ENCODE results near the gene BBS9. TPM values are rescaled to one million over a fixed set of nuclear protein-coding genes. Genes with fewer than 3 reads are reported as not detected.
"Not testable (repeated sequence)": the region's sequence is repeated elsewhere in the genome, so short reads cannot be mapped to it uniquely, and the experiment has no call there.

Gene BBS9
- total and polyA plus RNA-seq, 7 donors = 2.4 to 36.6 (median 30.5) TPM

- Histone ChIP-seq H3K4me3 (no peak overlapping the region), H3K27ac (no peak overlapping the region), H3K4me1 (no peaks in the 10 kb centered on the region), H3K36me3 (peaks cover 0 to 13% (median 3%) of the 10 kb centered on the region in 4 donors), H3K9me3 (no peaks in the 10 kb centered on the region), H3K27me3 (no peaks in the 10 kb centered on the region)
- intact Hi-C loops (cut with DNase I) = no loop called here
- WGBS, 2 donors = 93 to 95% methylated on average over 7 of the region's 7 CpGs
- TF ChIP-seq POLR2AphosphoS5 (IDR thresholded peaks at IDR 0.05) (no peak), EP300 (IDR thresholded peaks at IDR 0.05) (no peak)
- no peak for DNase-seq
Observed at GRCh38 chr7:33089142-33089541, 40.2 kb upstream of the BBS9 start.

GRCh38 chr7:33091111-33091531 is 38.2 kb upstream of the BBS9 start:
- 92 to 95% methylated on average over 4 of the region's 4 CpGs for WGBS, 2 donors
- Histone ChIP-seq H3K4me1 (no peaks in the 10 kb centered on the region), H3K9me3 (no peaks in the 10 kb centered on the region), H3K4me3 (no peak overlapping the region), H3K36me3 (peaks cover 0 to 32% (median 11%) of the 10 kb centered on the region in 4 donors), H3K27ac (no peak overlapping the region), H3K27me3 (no peaks in the 10 kb centered on the region)
- no peak for DNase-seq
- intact Hi-C loops (cut with DNase I) = no loop called here
- no peak for TF ChIP-seq CTCF (IDR thresholded peaks at IDR 0.05)
- no peak for TF ChIP-seq POLR2A (IDR thresholded peaks at IDR 0.05)
- TF ChIP-seq EP300 (IDR thresholded peaks at IDR 0.05) = no peak
- TF ChIP-seq POLR2AphosphoS5 (IDR thresholded peaks at IDR 0.05) = no peak

GRCh38 chr7:33091641-33092191 is 37.6 kb upstream of the BBS9 start:
- H3K4me1 ChIP-seq = no peaks in the 10 kb centered on the region
- peaks cover 0 to 37% (median 16%) of the 10 kb centered on the region in 4 donors for H3K36me3 ChIP-seq
- H3K27me3 ChIP-seq = no peaks in the 10 kb centered on the region
- H3K9me3 ChIP-seq = no peaks in the 10 kb centered on the region
- no peak overlapping the region for H3K4me3 ChIP-seq
- no peak overlapping the region for H3K27ac ChIP-seq
- intact Hi-C loops (cut with DNase I) = no loop called here
- TF ChIP-seq POLR2AphosphoS5 (IDR thresholded peaks at IDR 0.05) (no peak), CTCF (IDR thresholded peaks at IDR 0.05) (no peak), POLR2A (IDR thresholded peaks at IDR 0.05) (no peak), EP300 (IDR thresholded peaks at IDR 0.05) (no peak)
- WGBS, 2 donors = 84 to 95% methylated on average over 5 of the region's 5 CpGs
- DNase-seq = no peak

- Histone ChIP-seq H3K36me3 (peaks cover 0 to 53% (median 25%) of the 10 kb centered on the region in 4 donors), H3K27ac (no peak overlapping the region), H3K4me1 (no peaks in the 10 kb centered on the region), H3K27me3 (no peaks in the 10 kb centered on the region), H3K4me3 (no peak overlapping the region), H3K9me3 (no peaks in the 10 kb centered on the region)
- TF ChIP-seq CTCF (IDR thresholded peaks at IDR 0.05) = no peak
- TF ChIP-seq POLR2A (IDR thresholded peaks at IDR 0.05) = no peak
- TF ChIP-seq POLR2AphosphoS5 (IDR thresholded peaks at IDR 0.05) = no peak
- TF ChIP-seq EP300 (IDR thresholded peaks at IDR 0.05) = no peak
- intact Hi-C loops (cut with DNase I) = no loop called here
- 94 to 96% methylated on average over 4 of the region's 4 CpGs for WGBS, 2 donors
- DNase-seq = no peak
Observed at GRCh38 chr7:33093266-33093665, 36.1 kb upstream of the BBS9 start.

DNA sequence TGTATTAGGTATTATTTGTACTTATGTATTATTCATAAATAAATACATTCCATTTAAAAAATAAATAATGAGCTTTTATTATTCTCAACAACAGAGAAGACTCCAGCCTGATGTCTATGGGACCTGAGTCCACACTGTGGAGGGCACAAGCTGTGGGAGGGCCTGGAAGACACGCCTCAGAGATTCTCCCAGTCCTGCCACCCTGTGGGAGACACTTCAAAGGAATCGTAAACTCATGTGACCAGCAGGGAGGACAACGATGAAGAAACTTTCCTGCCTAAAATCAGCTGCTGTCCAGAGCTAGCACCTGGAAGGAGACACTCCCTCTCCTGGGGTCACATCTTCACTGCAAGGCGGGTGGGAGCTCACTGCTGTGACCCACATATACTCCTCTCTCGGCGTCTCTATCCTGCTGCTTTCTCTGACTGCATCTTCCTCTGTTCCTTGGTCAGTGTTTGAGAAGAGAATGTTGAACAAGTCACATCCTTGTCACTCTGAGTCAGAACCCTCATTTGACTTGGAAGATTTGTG is 34.6 kb upstream of the BBS9 start:
- H3K9me3 ChIP-seq; intact Hi-C loops (cut with DNase I); H3K27me3 ChIP-seq; DNase-seq; H3K4me3 ChIP-seq; H3K27ac ChIP-seq: not testable (repeated sequence)
- H3K36me3 ChIP-seq = peaks cover 3 to 68% (median 36%) of the 10 kb centered on the region in 4 donors
- 71 to 81% methylated on average over 5 to 6 of the region's 6 CpGs for WGBS, 2 donors
- H3K4me1 ChIP-seq = peaks cover 0 to 11% (median 2%) of the 10 kb centered on the region in 4 donors
